Bronchial epithelial cell (primary cell): ENCODE measurements around the gene LMAN1L. TPM values are rescaled to one million over a fixed set of nuclear protein-coding genes. Genes with fewer than 3 reads are reported as not detected.
A peak's percentile ranks its signal among the peaks of the same experiment; 100 is the strongest.

Source experiments
- DNase-seq: peaks from one replicate; pipeline ENCODE4 v3.0.0-alpha.2; 2010; ENCODE audit warnings: low read depth
- FAIRE-seq: peaks from 2 replicates; lab custom pipeline; 2011; peaks lifted over from hg19 to GRCh38; lab: Jason Lieb, UNC
- H3K27me3 ChIP-seq: 2 replicates; pipeline ENCODE4 v1.5.1; 2011; ENCODE audit warnings: low read length; ENCODE audit not compliant: control insufficient read depth, insufficient read depth
- H3K36me3 ChIP-seq: 2 replicates; pipeline ENCODE4 v1.5.1; 2011; ENCODE audit warnings: low read length; ENCODE audit not compliant: control insufficient read depth, insufficient read depth
- H3K4me3 ChIP-seq: 2 replicates; pipeline ENCODE4 v1.5.1; 2011; ENCODE audit warnings: mild to moderate bottlenecking, low read depth, low read length, control low read depth
- CTCF ChIP-seq: IDR thresholded peaks from 2 replicates; pipeline ENCODE4 v1.5.1; 2011; ENCODE audit warnings: mild to moderate bottlenecking, moderate library complexity, low read length, control low read depth, inconsistent platforms; ENCODE audit not compliant: insufficient read depth, severe bottlenecking
- total RNA-seq: library from RNA; depleted of rRNA; stranded (reverse); fragments of >200 nt; gene quantifications from 2 replicates; pipeline ENCODE4 v1.2.1, GENCODE V29; 2014

Gene LMAN1L
- total RNA-seq, 1 donor from 2014 or later = under 0.01 TPM

- no peak for TF ChIP-seq CTCF
- no peak for DNase-seq
- H3K4me3 ChIP-seq = no peak overlapping the region
- no peaks in the 10 kb centered on the region for H3K36me3 ChIP-seq
- H3K27me3 ChIP-seq = peaks cover 6% of the 10 kb centered on the region
- FAIRE-seq = no peak
Observed at GRCh38 chr15:74769463-74770025, 43.1 kb upstream of the LMAN1L start.

DNA sequence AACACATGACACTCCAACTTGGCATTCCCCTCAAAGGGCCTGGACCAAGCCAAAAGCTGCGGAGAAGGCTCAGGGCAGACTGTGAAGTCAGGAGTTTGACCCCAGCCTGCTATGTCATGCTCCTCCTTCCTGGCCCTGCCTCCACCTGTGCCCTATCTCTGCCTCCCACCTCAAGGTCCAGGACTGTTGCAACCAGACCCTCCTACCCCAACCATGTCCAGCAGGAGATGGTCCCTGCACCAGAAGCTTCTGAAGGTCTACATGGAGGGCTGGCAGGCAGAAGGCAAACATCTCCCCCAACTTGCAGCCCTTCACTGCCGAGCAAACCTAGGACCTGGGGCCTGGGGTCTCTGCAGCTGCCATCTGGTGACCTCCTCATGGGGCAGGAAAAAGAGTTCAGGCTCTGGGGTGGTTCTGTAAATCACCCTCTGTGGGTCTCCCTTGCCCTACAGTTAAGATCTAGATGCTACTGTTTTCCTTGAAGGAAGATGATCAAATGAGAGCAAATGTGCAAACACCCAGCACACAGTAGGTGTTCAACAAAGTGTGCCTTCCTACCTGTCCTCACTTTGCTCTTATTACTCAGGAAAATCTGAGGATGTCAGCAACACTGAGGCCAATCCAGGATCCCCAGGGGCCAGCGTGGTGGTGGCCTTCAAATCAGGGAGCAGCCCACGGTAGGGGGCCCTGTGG, 42.3 kb upstream of the LMAN1L start:
- FAIRE-seq (no peak), DNase-seq (no peak)
- Histone ChIP-seq H3K4me3 (no peak overlapping the region), H3K36me3 (no peaks in the 10 kb centered on the region), H3K27me3 (peaks cover 6% of the 10 kb centered on the region)
- no peak for TF ChIP-seq CTCF

- Histone ChIP-seq H3K4me3 (no peak overlapping the region), H3K36me3 (no peaks in the 10 kb centered on the region), H3K27me3 (peaks cover 6% of the 10 kb centered on the region)
- FAIRE-seq = no peak
- DNase-seq = no peak
- no peak for TF ChIP-seq CTCF
Observed at GRCh38 chr15:74773329-74773728, 39.3 kb upstream of the LMAN1L start.

DNA sequence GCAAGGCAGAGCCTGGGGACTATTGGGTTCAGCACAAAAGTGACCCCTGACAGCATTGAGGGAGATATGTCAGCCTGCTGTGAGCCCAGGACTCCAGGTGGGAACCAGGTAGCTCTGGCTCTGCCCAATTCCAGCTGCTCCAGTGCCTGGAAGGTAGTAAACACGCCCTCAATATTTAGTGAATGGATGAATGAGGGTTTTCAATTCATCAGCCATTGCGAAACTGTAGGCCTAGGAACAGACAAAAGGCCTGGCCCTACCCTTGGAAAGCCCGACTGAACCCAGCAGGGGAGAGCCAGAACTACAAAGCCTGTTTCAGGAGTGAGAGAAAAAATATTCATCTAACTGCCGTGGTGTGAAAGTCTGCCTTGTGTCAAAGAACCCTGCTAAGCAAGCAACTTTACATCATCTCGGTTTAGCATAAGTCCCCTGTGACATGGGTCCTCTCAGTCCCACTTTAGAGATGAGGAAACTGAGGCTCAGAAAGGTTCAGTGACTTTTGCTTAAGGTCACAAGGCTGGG, 38.8 kb upstream of the LMAN1L start:
- DNase-seq = peak; percentile 45

GRCh38 chr15:74775132-74775562, 37.5 kb upstream of the LMAN1L start:
- H3K4me3 ChIP-seq = no peak overlapping the region
- no peaks in the 10 kb centered on the region for H3K36me3 ChIP-seq
- no peak for FAIRE-seq
- DNase-seq = no peak
- peaks cover 3% of the 10 kb centered on the region for H3K27me3 ChIP-seq
- no peak for TF ChIP-seq CTCF

More for the DNA sequence above, 38.8 kb upstream of the LMAN1L start:
- no peaks in the 10 kb centered on the region for H3K36me3 ChIP-seq
- no peak for FAIRE-seq
- no peak overlapping the region for H3K4me3 ChIP-seq
- no peak for TF ChIP-seq CTCF
- H3K27me3 ChIP-seq = peaks cover 6% of the 10 kb centered on the region

- TF ChIP-seq CTCF = no peak
- Histone ChIP-seq H3K27me3 (peaks cover under 1% of the 10 kb centered on the region), H3K4me3 (no peak overlapping the region), H3K36me3 (no peaks in the 10 kb centered on the region)
- DNase-seq (no peak), FAIRE-seq (no peak)
Observed at GRCh38 chr15:74775894-74776293, 36.7 kb upstream of the LMAN1L start.
